ENCODE measurements around the gene CEP68.

CEP68 gene

DNA sequence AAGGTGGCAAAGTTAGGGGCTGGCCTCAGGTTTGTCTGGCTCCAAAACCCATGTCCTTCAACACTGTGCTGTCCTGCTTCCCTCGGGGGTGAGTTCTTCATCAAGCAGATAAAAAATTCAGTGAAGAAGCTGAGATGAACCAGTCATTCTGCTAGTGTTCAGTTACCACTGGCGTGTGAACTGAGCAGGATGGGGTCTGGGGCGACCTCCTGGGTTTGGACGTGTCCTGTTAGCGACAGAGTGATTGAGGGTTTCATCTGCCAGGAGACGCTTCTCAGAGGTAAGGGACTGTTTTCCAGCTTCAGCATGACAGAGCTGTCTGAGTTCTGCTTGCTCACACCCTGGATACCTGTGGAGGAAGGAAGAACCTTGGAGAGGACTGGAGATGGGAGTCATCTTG lies 14.6 kb downstream of the CEP68 start:
- peaks cover 68% of the 10 kb centered on the region for H3K36me3 ChIP-seq (ENCODE audit: insufficient read depth, insufficient read length, low read length)
- DNase-seq (ENCODE audit: low read depth, low spot score): no peak
- no peaks in the 10 kb centered on the region for H3K27me3 ChIP-seq (ENCODE audit: insufficient read depth, insufficient read length)
- H3K4me3 ChIP-seq (ENCODE audit: insufficient read length, low read depth): no peak overlapping the region
- no peak overlapping the region for H3K9ac ChIP-seq (ENCODE audit: insufficient read length, low read depth)
- H3K4me1 ChIP-seq (ENCODE audit: insufficient read depth, insufficient read length): peaks cover under 1% of the 10 kb centered on the region
- H3K9me3 ChIP-seq (ENCODE audit: insufficient read depth, low read length): no peaks in the 10 kb centered on the region
- TF ChIP-seq SUZ12 (IDR thresholded peaks at IDR 0.05; ENCODE audit: extremely low read depth, insufficient read depth, insufficient read length): no peak
- TF ChIP-seq YY1 (IDR thresholded peaks at IDR 0.05; ENCODE audit: insufficient read depth, insufficient read length): no peak
- no peak for TF ChIP-seq ZNF274 (IDR thresholded peaks at IDR 0.05; ENCODE audit: low read depth, low read length)

DNA sequence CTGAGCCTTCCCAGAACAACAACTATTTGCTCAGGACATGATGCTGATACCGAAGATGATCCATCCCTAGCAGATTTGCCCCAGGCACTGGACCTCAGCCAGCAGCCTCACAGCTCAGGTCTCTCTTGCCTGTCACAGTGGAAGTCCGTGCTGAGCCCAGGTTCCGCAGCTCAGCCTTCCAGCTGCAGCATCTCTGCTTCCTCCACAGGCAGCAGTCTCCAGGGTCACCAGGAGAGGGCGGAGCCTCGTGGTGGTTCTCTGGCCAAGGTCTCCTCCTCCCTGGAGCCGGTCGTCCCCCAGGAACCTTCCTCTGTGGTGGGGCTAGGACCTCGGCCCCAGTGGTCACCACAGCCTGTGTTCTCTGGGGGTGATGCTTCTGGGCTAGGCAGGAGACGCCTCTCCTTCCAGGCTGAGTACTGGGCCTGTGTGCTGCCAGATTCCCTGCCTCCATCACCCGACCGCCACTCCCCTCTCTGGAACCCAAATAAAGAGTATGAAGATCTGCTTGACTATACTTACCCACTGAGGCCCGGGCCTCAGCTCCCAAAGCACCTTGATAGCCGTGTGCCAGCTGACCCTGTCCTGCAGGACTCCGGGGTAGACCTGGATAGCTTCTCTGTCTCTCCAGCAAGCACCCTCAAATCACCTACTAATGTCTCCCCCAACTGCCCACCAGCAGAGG lies 15.4 kb downstream of the CEP68 start:
- H3K36me3 ChIP-seq (ENCODE audit: insufficient read depth, insufficient read length, low read length): peaks cover 71% of the 10 kb centered on the region

DNA sequence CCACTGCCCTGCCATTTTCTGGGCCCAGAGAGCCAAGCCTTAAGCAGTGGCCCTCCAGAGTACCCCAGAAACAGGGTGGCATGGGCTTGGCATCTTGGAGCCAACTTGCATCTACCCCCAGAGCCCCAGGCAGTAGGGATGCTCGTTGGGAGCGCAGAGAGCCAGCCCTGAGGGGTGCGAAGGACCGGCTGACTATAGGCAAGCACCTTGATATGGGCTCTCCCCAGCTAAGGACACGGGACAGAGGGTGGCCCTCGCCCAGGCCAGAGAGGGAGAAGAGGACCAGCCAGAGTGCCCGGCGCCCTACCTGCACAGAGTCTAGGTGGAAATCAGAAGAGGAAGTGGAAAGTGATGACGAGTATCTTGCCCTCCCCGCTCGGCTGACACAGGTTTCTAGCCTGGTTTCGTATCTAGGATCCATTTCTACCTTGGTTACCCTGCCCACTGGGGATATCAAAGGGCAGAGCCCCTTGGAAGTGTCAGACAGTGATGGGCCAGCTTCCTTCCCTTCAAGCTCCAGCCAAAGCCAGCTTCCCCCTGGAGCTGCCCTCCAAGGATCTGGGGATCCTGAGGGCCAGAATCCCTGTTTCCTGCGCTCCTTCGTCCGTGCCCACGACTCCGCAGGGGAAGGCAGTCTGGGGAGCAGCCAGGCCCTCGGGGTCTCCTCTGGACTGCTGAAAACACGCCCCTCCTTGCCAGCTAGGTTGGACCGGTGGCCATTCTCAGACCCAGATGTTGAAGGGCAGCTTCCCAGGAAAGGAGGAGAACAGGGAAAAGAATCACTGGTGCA lies 16.2 kb downstream of the CEP68 start:
- H3K4me1 ChIP-seq (ENCODE audit: insufficient read depth, insufficient read length): peaks cover 3% of the 10 kb centered on the region
- TF ChIP-seq SUZ12 (IDR thresholded peaks at IDR 0.05; ENCODE audit: extremely low read depth, insufficient read depth, insufficient read length) (no peak), YY1 (IDR thresholded peaks at IDR 0.05; ENCODE audit: insufficient read depth, insufficient read length) (no peak), ZNF274 (IDR thresholded peaks at IDR 0.05; ENCODE audit: low read depth, low read length) (no peak)
- H3K27me3 ChIP-seq (ENCODE audit: insufficient read depth, insufficient read length): no peaks in the 10 kb centered on the region
- H3K9ac ChIP-seq (ENCODE audit: insufficient read length, low read depth): no peak overlapping the region
- H3K9me3 ChIP-seq (ENCODE audit: insufficient read depth, low read length): no peaks in the 10 kb centered on the region
- peaks cover 71% of the 10 kb centered on the region for H3K36me3 ChIP-seq (ENCODE audit: insufficient read depth, insufficient read length, low read length)
- no peak overlapping the region for H3K4me3 ChIP-seq (ENCODE audit: insufficient read length, low read depth)
- no peak for DNase-seq (ENCODE audit: low read depth, low spot score)

More for the DNA sequence above, 15.4 kb downstream of the CEP68 start:
- H3K4me1 ChIP-seq (ENCODE audit: insufficient read depth, insufficient read length): peaks cover 3% of the 10 kb centered on the region
- no peak for TF ChIP-seq ZNF274 (IDR thresholded peaks at IDR 0.05; ENCODE audit: low read depth, low read length)
- TF ChIP-seq SUZ12 (IDR thresholded peaks at IDR 0.05; ENCODE audit: extremely low read depth, insufficient read depth, insufficient read length): no peak
- TF ChIP-seq YY1 (IDR thresholded peaks at IDR 0.05; ENCODE audit: insufficient read depth, insufficient read length): no peak
- no peak for DNase-seq (ENCODE audit: low read depth, low spot score)
- H3K9ac ChIP-seq (ENCODE audit: insufficient read length, low read depth): no peak overlapping the region
- H3K4me3 ChIP-seq (ENCODE audit: insufficient read length, low read depth): no peak overlapping the region
- no peaks in the 10 kb centered on the region for H3K27me3 ChIP-seq (ENCODE audit: insufficient read depth, insufficient read length)
- no peaks in the 10 kb centered on the region for H3K9me3 ChIP-seq (ENCODE audit: insufficient read depth, low read length)

DNA sequence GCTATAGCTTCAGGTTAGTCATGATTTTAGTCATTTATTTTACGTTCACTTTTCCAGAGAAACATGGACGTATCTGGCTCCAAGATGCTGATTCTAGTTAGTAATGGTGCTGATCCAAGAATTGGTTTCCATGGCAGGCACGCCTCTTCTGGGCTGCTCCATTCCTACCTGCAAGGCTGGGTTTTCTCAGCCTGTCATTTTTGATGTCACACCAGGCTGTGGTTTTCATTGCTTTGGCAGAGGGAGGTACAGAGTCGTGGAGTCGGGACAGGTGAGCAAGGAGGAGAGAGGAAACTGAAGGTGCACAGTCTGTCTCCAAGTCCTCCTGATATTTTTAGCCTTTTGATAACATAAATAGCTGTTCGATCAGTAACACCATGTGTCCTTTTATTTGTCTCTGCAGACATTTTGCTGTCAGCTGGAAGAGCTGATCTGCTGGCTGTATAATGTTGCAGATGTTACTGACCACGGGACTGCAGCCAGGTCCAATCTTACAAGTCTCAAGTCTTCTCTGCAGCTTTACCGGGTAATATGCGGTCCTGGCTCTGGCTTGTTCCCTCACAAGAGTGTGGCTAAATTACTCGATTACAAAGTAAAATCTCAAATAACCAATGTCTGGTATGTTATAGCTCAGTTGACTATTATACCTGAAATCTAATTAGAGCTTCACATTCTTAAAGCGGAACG lies 17.8 kb downstream of the CEP68 start:
- H3K9ac ChIP-seq (ENCODE audit: insufficient read length, low read depth): no peak overlapping the region
- H3K4me3 ChIP-seq (ENCODE audit: insufficient read length, low read depth): no peak overlapping the region
- TF ChIP-seq YY1 (IDR thresholded peaks at IDR 0.05; ENCODE audit: insufficient read depth, insufficient read length): no peak
- no peak for TF ChIP-seq SUZ12 (IDR thresholded peaks at IDR 0.05; ENCODE audit: extremely low read depth, insufficient read depth, insufficient read length)
- TF ChIP-seq ZNF274 (IDR thresholded peaks at IDR 0.05; ENCODE audit: low read depth, low read length): no peak
- no peaks in the 10 kb centered on the region for H3K27me3 ChIP-seq (ENCODE audit: insufficient read depth, insufficient read length)
- H3K9me3 ChIP-seq (ENCODE audit: insufficient read depth, low read length): no peaks in the 10 kb centered on the region
- no peak for DNase-seq (ENCODE audit: low read depth, low spot score)
- peaks cover 76% of the 10 kb centered on the region for H3K36me3 ChIP-seq (ENCODE audit: insufficient read depth, insufficient read length, low read length)
- peaks cover 3% of the 10 kb centered on the region for H3K4me1 ChIP-seq (ENCODE audit: insufficient read depth, insufficient read length)

DNA sequence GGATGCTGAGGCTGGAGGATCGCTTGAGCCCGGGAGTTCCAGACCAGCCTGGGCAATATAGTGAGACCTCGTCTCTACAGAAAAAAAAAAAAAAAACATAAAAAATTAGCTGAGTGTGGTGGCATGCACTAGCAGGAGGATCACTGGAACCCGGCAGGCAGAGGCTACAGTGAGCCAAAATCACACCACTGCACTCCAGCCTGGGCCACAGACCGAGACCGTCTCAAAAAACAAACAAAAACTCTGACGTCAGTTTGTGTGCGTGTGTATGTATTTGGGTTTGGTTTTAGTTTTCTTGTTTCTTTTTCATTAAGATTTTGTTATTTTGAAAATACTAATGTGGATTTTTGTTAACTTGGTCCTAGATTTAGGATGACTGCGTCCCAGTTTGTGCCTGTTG lies 19.0 kb downstream of the CEP68 start:
- no peaks in the 10 kb centered on the region for H3K27me3 ChIP-seq (ENCODE audit: insufficient read depth, insufficient read length)
- H3K9ac ChIP-seq (ENCODE audit: insufficient read length, low read depth): no peak overlapping the region
- DNase-seq (ENCODE audit: low read depth, low spot score): no peak
- no peak overlapping the region for H3K4me3 ChIP-seq (ENCODE audit: insufficient read length, low read depth)
- TF ChIP-seq ZNF274 (IDR thresholded peaks at IDR 0.05; ENCODE audit: low read depth, low read length): no peak
- peaks cover 71% of the 10 kb centered on the region for H3K36me3 ChIP-seq (ENCODE audit: insufficient read depth, insufficient read length, low read length)
- H3K9me3 ChIP-seq (ENCODE audit: insufficient read depth, low read length): no peaks in the 10 kb centered on the region
- H3K4me1 ChIP-seq (ENCODE audit: insufficient read depth, insufficient read length): peaks cover 3% of the 10 kb centered on the region

DNA sequence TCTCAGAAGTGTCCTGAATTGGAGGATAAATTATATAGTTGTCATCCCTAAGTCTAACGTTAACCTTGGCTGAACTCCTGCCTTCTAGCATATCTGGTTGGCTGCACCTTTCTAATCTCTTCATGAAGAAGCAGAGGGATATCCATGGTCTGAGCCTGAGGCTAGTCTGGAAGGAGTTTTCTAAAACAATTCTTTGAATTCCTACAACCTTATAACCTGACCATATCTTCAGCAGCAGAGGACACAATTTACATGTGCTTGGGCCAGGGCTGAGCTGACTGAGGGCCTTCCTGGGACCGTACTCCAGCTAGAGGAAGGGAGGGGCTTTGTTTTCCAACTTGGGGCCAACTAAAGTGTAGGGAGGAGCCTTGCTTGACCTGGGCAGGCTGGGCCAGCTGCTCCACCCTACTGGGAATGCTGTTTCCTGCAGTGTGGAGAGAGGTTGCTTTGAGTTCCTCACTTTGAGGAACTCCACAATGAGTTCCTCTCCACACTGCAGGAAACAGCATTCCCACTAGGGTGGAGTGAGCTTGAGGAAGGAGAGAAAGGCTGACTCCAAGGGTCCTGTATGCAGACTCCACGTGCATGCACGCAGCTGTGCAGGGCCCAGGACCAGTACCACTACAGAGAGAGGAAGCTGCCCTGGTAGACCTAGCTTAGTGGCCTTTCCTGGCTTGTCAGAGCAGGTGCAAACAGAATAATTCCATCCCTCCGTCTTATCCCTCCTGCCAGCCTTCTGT lies 19.6 kb downstream of the CEP68 start:
- Histone ChIP-seq H3K36me3 (ENCODE audit: insufficient read depth, insufficient read length, low read length) (peaks cover 65% of the 10 kb centered on the region), H3K4me1 (ENCODE audit: insufficient read depth, insufficient read length) (peaks cover 3% of the 10 kb centered on the region), H3K9me3 (ENCODE audit: insufficient read depth, low read length) (no peaks in the 10 kb centered on the region), H3K9ac (ENCODE audit: insufficient read length, low read depth) (no peak overlapping the region), H3K27me3 (ENCODE audit: insufficient read depth, insufficient read length) (no peaks in the 10 kb centered on the region), H3K4me3 (ENCODE audit: insufficient read length, low read depth) (no peak overlapping the region)
- TF ChIP-seq SUZ12 (IDR thresholded peaks at IDR 0.05; ENCODE audit: extremely low read depth, insufficient read depth, insufficient read length) (no peak), ZNF274 (IDR thresholded peaks at IDR 0.05; ENCODE audit: low read depth, low read length) (no peak), YY1 (IDR thresholded peaks at IDR 0.05; ENCODE audit: insufficient read depth, insufficient read length) (no peak)
- DNase-seq (ENCODE audit: low read depth, low spot score): no peak

All from NT2/D1 (cell line).